HG03442 (cell line): Measurements from ENCODE around the gene PRR35.
A peak's percentile ranks its signal among the peaks of the same experiment; 100 is the strongest.

Source experiments
- ATAC-seq: cut with Tn5 transposase; IDR thresholded peaks from one replicate; pipeline ENCODE4 v1.9.1; 2021; ENCODE audit warnings: mild to moderate bottlenecking, moderate library complexity; ENCODE audit not compliant: unreplicated experiment

Gene PRR35

GRCh38 chr16:578232-578869, 18.2 kb downstream of the PRR35 start:
- ATAC-seq = no peak

- ATAC-seq = no peak
Observed at GRCh38 chr16:578870-579405, 18.7 kb downstream of the PRR35 start.

GRCh38 chr16:580141-580945, 20.1 kb downstream of the PRR35 start:
- no peak for ATAC-seq

GRCh38 chr16:580946-581498, 20.8 kb downstream of the PRR35 start:
- no peak for ATAC-seq

GRCh38 chr16:582218-582613, 22.0 kb downstream of the PRR35 start:
- no peak for ATAC-seq

GRCh38 chr16:582614-583331, 22.6 kb downstream of the PRR35 start:
- ATAC-seq = no peak

GRCh38 chr16:583470-583814, 23.2 kb downstream of the PRR35 start:
- no peak for ATAC-seq

- no peak for ATAC-seq
Observed at GRCh38 chr16:583815-584591, 23.8 kb downstream of the PRR35 start.

- ATAC-seq = no peak
Observed at GRCh38 chr16:585351-585750, 25.2 kb downstream of the PRR35 start.

GRCh38 chr16:586047-586644, 26.0 kb downstream of the PRR35 start:
- ATAC-seq = no peak

- no peak for ATAC-seq
Observed at GRCh38 chr16:586645-587590, 26.7 kb downstream of the PRR35 start.

- ATAC-seq = peak; percentile 2
Observed at GRCh38 chr16:588639-588888, 28.4 kb downstream of the PRR35 start.

- ATAC-seq = peak; percentile 63
Observed at GRCh38 chr16:588889-589657, 28.9 kb downstream of the PRR35 start.

GRCh38 chr16:589658-590187, 29.5 kb downstream of the PRR35 start, which contains the start of gene RAB40C:
TSS of gene RAB40C (plus strand) at chr16:590066. CDS start at chr16:590292, 226 bp downstream.
- peak; percentile 75 for ATAC-seq

- no peak for ATAC-seq
Observed at GRCh38 chr16:590188-590814, 30.1 kb downstream of the PRR35 start.

GRCh38 chr16:590815-591200, 30.6 kb downstream of the PRR35 start:
- ATAC-seq = no peak

GRCh38 chr16:591231-591630, 31.0 kb downstream of the PRR35 start:
- ATAC-seq = no peak
